ENCODE measurements around the gene MCHR2.

DNA sequence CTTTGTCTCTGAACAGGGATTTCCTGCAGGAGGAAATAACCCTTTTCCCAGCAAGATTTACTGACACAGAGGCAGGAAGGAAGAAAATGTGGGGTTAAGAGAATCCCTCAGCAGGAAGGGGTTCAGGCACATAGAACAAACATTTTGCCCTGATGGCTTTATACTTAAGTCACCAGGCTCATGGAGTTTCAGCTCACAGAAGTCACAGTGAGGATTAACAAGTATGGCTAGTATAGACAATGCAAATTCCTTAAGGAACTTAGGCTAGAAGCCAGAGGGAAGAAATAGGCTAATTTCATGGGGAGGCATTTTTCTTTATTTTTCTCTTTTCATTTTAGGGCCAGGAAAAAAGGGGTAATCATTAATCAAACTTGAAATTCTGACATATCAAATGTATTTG is 50.2 kb downstream of the MCHR2 start:
- TF ChIP-seq, protein P1, sequence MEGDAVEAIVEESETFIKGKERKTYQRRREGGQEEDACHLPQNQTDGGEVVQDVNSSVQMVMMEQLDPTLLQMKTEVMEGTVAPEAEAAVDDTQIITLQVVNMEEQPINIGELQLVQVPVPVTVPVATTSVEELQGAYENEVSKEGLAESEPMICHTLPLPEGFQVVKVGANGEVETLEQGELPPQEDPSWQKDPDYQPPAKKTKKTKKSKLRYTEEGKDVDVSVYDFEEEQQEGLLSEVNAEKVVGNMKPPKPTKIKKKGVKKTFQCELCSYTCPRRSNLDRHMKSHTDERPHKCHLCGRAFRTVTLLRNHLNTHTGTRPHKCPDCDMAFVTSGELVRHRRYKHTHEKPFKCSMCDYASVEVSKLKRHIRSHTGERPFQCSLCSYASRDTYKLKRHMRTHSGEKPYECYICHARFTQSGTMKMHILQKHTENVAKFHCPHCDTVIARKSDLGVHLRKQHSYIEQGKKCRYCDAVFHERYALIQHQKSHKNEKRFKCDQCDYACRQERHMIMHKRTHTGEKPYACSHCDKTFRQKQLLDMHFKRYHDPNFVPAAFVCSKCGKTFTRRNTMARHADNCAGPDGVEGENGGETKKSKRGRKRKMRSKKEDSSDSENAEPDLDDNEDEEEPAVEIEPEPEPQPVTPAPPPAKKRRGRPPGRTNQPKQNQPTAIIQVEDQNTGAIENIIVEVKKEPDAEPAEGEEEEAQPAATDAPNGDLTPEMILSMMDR (IDR thresholded peaks at IDR 0.05), result no peak
- no peak for TF ChIP-seq POLR2A (IDR thresholded peaks at IDR 0.05)
- TF ChIP-seq EP300 (IDR thresholded peaks at IDR 0.05), result no peak
- TF ChIP-seq POLR2AphosphoS5 (IDR thresholded peaks at IDR 0.05), result no peak

Measured in suprapubic skin (tissue), 4 donors.